ENCODE measurements around the gene SPDL1.

The SPDL1 gene, protein sequence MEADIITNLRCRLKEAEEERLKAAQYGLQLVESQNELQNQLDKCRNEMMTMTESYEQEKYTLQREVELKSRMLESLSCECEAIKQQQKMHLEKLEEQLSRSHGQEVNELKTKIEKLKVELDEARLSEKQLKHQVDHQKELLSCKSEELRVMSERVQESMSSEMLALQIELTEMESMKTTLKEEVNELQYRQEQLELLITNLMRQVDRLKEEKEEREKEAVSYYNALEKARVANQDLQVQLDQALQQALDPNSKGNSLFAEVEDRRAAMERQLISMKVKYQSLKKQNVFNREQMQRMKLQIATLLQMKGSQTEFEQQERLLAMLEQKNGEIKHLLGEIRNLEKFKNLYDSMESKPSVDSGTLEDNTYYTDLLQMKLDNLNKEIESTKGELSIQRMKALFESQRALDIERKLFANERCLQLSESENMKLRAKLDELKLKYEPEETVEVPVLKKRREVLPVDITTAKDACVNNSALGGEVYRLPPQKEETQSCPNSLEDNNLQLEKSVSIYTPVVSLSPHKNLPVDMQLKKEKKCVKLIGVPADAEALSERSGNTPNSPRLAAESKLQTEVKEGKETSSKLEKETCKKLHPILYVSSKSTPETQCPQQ

DNA sequence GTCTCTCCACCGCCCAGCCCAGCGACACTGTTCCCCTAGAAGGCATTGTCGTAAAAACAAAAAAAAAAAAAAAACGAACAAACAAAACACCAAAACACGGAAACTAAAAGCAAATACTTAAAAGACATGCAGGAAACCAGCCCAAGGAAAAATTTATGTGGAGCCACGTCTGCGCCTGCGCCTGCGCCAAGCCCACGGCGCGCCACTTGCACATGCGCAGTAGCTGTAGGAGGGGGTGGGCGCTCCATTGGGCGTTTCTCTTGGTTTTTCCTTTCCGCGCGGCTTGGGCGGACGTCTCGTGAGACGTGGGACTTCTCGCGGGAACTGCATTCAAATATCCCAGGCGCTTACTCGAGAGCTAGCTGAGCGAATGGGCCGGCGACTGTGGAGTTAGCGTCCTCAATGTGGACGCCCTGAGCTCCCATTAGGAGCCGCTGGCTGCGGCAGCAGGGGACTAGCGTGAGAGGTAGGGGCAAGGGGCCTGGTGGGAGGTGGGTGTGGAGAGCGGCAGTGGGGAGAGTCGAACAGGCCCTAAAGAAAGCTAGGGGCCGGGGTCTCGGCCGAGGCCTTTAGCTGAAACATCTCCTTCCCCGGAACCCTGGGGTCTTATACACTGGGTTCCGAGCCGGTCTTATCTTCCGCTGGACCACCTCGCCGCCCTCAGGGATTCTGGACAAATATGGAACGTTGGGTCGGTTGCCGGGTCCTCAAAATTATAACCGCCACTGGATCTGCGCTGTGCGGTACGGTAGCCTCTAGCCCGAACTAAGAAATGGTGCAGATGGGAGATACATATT lies at the start of gene SPDL1:
Gene SPDL1 (plus strand): TSS at position 350 of the 797 bp plus-strand sequence. CDS start 4,644 bp downstream, outside the sequence.
- peak; percentile 88 for DNase-seq (ENCODE audit: low spot score)
- TF ChIP-seq, protein P1, sequence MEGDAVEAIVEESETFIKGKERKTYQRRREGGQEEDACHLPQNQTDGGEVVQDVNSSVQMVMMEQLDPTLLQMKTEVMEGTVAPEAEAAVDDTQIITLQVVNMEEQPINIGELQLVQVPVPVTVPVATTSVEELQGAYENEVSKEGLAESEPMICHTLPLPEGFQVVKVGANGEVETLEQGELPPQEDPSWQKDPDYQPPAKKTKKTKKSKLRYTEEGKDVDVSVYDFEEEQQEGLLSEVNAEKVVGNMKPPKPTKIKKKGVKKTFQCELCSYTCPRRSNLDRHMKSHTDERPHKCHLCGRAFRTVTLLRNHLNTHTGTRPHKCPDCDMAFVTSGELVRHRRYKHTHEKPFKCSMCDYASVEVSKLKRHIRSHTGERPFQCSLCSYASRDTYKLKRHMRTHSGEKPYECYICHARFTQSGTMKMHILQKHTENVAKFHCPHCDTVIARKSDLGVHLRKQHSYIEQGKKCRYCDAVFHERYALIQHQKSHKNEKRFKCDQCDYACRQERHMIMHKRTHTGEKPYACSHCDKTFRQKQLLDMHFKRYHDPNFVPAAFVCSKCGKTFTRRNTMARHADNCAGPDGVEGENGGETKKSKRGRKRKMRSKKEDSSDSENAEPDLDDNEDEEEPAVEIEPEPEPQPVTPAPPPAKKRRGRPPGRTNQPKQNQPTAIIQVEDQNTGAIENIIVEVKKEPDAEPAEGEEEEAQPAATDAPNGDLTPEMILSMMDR (IDR thresholded peaks at IDR 0.05; ENCODE audit: extremely low read depth, missing control alignments) = no peak

DNA sequence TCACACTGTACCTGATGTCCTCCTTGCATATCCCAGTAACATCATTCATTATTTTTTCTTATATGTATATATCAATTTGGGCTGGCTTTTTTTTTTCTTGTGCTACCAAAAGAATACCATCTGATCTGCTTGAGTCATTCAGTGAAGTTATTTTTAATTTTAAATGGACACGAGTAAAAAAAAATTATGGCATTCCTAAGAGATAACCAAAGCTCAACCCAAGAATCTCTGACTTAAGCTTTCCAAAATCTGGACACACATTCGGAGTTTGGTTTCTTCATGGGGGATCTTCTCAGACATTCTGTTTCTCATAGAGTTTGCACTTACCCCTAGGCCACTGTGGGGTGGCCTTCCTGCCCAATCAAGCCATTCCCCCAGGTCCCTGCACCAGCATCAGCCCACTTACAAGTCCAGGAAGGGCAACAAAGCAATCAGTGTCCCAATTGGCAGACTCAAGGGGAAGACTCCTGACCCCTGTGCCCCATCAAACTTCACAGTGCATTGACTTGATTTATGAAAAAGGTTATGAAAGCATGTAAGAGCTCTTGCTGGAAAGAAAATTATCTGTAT lies 49.2 kb upstream of the SPDL1 start:
- no peak for DNase-seq (ENCODE audit: low spot score)

DNA sequence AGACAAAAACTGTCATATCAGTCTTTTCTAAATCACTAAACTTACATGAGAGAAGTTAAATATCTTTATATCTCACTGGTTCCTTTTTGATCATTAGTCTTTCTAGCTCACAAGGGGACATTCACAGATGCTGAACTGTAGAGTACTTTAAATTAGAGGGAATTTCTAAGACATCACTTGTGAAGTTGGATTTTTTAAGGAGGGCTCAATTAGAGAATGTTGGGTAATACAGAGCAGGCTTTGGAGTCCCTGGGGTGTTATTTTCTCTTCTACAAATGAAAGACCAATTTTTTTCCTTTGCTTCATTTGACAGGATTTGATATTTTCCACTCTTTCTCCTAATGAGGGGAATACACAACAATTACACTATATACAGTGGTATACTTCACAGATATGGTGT lies 48.6 kb upstream of the SPDL1 start:
- TF ChIP-seq, protein P1 (IDR thresholded peaks at IDR 0.05; ENCODE audit: extremely low read depth, missing control alignments) = no peak
- no peak for DNase-seq (ENCODE audit: low spot score)

More for the DNA sequence above, 49.2 kb upstream of the SPDL1 start:
- TF ChIP-seq, protein P1 (IDR thresholded peaks at IDR 0.05; ENCODE audit: extremely low read depth, missing control alignments) = no peak

DNA sequence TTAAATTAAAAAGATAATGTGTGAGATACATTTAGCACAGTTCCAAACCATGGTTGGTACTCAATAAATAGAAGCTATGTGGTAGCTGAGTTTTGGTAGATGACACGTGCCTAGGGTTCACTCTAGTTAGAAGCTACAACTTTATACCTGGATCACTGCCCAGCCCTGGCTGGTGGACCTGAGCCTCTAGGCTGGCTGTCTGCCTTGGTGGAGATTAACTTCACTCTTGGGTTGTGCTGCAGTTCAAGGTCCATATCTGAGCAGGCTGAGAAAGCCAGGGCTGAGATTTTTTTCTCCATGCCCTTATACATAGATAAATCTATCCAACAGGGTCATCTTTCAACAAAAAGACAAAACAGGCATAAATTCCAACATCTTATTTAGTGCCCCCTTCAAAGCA lies 44.6 kb upstream of the SPDL1 start:
- DNase-seq (ENCODE audit: low spot score) = no peak

DNA sequence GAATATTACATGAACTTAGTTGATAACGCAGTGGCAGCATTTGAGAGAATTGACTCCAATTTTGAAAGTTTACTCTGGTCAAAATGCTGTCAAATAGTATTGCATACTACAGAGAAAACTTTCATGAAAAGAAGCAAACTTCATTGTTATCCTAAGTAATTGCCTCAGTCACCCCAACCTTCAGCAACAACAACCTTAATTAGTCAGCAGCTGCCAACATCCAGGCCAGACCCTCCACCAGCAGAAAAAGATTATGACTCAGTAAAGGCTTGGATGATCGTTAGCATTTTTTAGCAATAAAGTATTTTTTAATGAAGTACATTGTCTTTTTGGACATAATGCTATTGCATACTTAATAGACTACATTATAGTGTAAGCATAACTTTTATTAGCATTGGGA lies 40.8 kb upstream of the SPDL1 start:
- TF ChIP-seq, protein P1 (IDR thresholded peaks at IDR 0.05; ENCODE audit: extremely low read depth, missing control alignments) = no peak
- no peak for DNase-seq (ENCODE audit: low spot score)

More for the DNA sequence above, 44.6 kb upstream of the SPDL1 start:
- TF ChIP-seq, protein P1 (IDR thresholded peaks at IDR 0.05; ENCODE audit: extremely low read depth, missing control alignments) = no peak

DNA sequence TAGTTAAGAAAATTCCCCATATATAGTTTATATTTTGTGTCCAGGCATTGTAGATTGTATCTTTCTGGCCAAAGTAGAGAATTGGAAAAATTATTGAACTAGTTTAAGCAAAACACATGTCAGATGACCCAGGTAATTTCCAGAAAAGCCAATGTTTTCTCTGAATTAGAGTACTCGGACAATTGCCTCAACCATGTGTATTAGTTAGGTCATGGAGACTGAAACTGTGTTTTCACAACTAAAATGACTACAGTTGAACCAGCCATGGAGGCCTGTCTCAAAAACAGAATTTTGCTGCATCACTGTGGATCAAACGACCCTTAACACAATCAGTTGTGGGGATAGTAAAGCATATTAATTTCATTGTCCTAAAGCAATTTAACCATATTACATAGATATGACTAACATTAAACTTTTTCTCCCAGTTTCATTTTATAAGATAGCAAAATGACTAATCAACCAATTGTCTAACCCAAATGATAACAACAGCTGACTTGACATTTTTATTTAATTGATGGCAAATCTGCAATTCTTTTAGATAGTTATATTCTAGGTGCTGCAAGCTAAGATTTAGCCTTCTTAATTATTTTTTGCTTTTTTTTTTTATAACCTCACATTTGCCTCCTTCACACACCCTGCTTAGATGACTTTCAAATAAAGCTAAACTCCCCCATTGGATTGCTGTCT lies 39.2 kb upstream of the SPDL1 start:
- TF ChIP-seq, protein P1 (IDR thresholded peaks at IDR 0.05; ENCODE audit: extremely low read depth, missing control alignments) = no peak
- DNase-seq (ENCODE audit: low spot score) = no peak
